A673 (cell line): Measurements from ENCODE around the gene PLP1. TPM values are rescaled to one million over a fixed set of nuclear protein-coding genes. Genes with fewer than 3 reads are reported as not detected.
"Not testable (repeated sequence)": the region's sequence is repeated elsewhere in the genome, so short reads cannot be mapped to it uniquely, and the experiment has no call there.

Experiments used
- BruUV-seq: library from RNA; stranded (reverse); fragments of 400-500 nt; replicated peaks from 2 replicates; lab custom pipeline; 2021; lab: Mats Ljungman, UMichigan
- CTCF ChIA-PET: fragments of 300-600 bp; sonication (Branson Sonifier 250); formaldehyde crosslinking; loops from one replicate; lab custom pipeline; 2022; ENCODE audit warnings: antibody characterized with exemption; lab: Charles Lee
- POLR2A ChIA-PET: fragments of 300-600 bp; sonication (Branson Sonifier 250); formaldehyde crosslinking; loops from one replicate; lab custom pipeline; 2022; ENCODE audit warnings: antibody characterized with exemption; ENCODE audit not compliant: low non-redundant PET; lab: Charles Lee
- DNase-seq: peaks from one replicate; pipeline ENCODE4 v3.0.0-alpha.2; 2015; ENCODE audit warnings: low spot score
- H3K27ac ChIP-seq: fragments of 200-600 bp; sonication (generic); 2 replicates; pipeline ENCODE4 v1.5.1; 2016; ENCODE audit warnings: mixed run types, low read depth, mild to moderate bottlenecking, mixed read lengths, antibody characterized with exemption, low read length; ENCODE audit not compliant: poor library complexity, severe bottlenecking
- H3K27me3 ChIP-seq: fragments of 200-600 bp; sonication (generic); replicated peaks from 2 replicates; pipeline ENCODE4 v1.6.1; 2017; ENCODE audit warnings: mixed run types, low read depth, mild to moderate bottlenecking, mixed read lengths, antibody characterized with exemption, low read length; ENCODE audit not compliant: insufficient read depth, poor library complexity
- H3K36me3 ChIP-seq: fragments of 200-600 bp; sonication (generic); 2 replicates; pipeline ENCODE4 v1.6.1; 2016; ENCODE audit warnings: mixed run types, mild to moderate bottlenecking, mixed read lengths, antibody characterized with exemption, low read length; ENCODE audit not compliant: insufficient read depth, poor library complexity, severe bottlenecking
- H3K4me1 ChIP-seq: fragments of 200-600 bp; sonication (generic); 2 replicates; pipeline ENCODE4 v1.6.1; 2017; ENCODE audit warnings: mixed run types, mild to moderate bottlenecking, mixed read lengths, antibody characterized with exemption, low read length; ENCODE audit not compliant: insufficient read depth, poor library complexity, severe bottlenecking
- H3K4me3 ChIP-seq: fragments of 200-600 bp; sonication (generic); 2 replicates; pipeline ENCODE4 v1.5.1; 2016; ENCODE audit warnings: low read depth, mixed run types, mild to moderate bottlenecking, mixed read lengths, low read length; ENCODE audit not compliant: poor library complexity, severe bottlenecking
- H3K9me3 ChIP-seq: fragments of 200-600 bp; sonication (generic); 2 replicates; pipeline ENCODE4 v1.6.1; 2016; ENCODE audit warnings: mixed run types, low read depth, mild to moderate bottlenecking, mixed read lengths, antibody characterized with exemption, low read length; ENCODE audit not compliant: poor library complexity, severe bottlenecking
- EZH2 ChIP-seq: fragments of 200-600 bp; sonication (generic); IDR thresholded peaks from 2 replicates; pipeline ENCODE4 v1.6.1; 2017; ENCODE audit warnings: borderline replicate concordance, low read depth, mild to moderate bottlenecking, mixed read lengths, antibody characterized with exemption, low read length; ENCODE audit not compliant: poor library complexity, severe bottlenecking
- intact Hi-C: fragments of 100-400 bp; cut with micrococcal nuclease; formaldehyde crosslinking; loops from one replicate; pipeline ENCODE4 v1.10.0; 2022; ENCODE audit not compliant: unreplicated experiment
- total RNA-seq: library from RNA; stranded (reverse); gene quantifications from 2 replicates; pipeline ENCODE4 v1.2.3, GENCODE V29; 2021
- TF ChIP-seq, protein P1 (sequence below): fragments of 300-800, 200-600 bp; sonication (generic); conservative IDR thresholded peaks from 2 replicates; pipeline ENCODE4 v1.5.1; 2017; ENCODE audit warnings: low read depth, mild to moderate bottlenecking, antibody characterized with exemption, low read length, moderate library complexity, mixed read lengths

Gene PLP1
- total RNA-seq, 1 experiment from 2014 or later = not detected

DNA sequence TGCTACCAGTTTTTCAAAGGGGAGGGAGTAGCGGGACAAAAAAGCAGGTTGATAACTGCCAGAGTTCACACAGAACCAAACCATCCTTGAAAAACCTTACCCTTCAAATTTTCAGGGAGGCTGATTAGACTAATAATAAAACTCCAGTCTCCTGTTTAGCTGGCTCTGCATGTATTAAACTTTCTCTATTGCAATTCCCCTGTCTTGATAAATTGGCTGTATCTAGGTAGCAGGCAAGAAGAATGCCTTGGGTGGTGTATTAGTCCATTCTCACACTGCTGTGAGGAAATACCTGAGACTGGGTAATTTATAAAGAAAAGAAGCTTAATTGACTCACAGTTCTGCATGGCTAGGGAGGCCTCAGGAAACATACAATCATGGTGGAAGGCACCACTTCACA lies 18.1 kb upstream of the PLP1 start:
- no peaks in the 10 kb centered on the region for H3K9me3 ChIP-seq
- no peaks in the 10 kb centered on the region for H3K36me3 ChIP-seq
- POLR2A ChIA-PET = no interaction called here
- no peak overlapping the region for H3K4me3 ChIP-seq
- TF ChIP-seq, protein P1, sequence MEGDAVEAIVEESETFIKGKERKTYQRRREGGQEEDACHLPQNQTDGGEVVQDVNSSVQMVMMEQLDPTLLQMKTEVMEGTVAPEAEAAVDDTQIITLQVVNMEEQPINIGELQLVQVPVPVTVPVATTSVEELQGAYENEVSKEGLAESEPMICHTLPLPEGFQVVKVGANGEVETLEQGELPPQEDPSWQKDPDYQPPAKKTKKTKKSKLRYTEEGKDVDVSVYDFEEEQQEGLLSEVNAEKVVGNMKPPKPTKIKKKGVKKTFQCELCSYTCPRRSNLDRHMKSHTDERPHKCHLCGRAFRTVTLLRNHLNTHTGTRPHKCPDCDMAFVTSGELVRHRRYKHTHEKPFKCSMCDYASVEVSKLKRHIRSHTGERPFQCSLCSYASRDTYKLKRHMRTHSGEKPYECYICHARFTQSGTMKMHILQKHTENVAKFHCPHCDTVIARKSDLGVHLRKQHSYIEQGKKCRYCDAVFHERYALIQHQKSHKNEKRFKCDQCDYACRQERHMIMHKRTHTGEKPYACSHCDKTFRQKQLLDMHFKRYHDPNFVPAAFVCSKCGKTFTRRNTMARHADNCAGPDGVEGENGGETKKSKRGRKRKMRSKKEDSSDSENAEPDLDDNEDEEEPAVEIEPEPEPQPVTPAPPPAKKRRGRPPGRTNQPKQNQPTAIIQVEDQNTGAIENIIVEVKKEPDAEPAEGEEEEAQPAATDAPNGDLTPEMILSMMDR = no peak
- TF ChIP-seq EZH2 = no peak
- H3K27me3 ChIP-seq = peaks cover 4% of the 10 kb centered on the region
- intact Hi-C loops = no loop called here
- no TSS peak for BruUV-seq
- CTCF ChIA-PET = no interaction called here
- no peak overlapping the region for H3K27ac ChIP-seq
- DNase-seq = no peak
- H3K4me1 ChIP-seq = no peaks in the 10 kb centered on the region

DNA sequence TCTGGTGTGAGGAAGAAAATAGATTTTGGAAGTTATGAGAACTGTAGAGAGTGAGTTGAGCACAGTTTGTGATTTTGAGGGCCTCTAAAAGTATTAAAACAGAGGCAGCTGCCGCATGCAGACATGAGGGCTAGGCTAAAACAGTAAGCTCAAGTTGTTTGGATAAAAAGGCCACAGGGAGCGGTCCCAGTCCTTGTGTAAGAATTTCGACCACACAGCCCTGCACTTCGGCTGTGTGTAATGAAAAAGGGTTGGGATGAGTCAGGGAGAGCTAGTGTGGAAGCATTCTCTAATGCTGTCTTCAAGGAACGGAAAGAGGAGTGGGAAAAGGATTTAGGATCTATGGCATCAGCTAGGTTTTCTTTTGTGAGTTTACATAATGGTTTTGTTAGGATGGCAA lies 13.1 kb upstream of the PLP1 start:
- H3K27ac ChIP-seq, DNase-seq, intact Hi-C loops, H3K4me3 ChIP-seq, H3K9me3 ChIP-seq, CTCF ChIA-PET, BruUV-seq, POLR2A ChIA-PET, H3K36me3 ChIP-seq, H3K4me1 ChIP-seq, H3K27me3 ChIP-seq: not testable (repeated sequence)

DNA sequence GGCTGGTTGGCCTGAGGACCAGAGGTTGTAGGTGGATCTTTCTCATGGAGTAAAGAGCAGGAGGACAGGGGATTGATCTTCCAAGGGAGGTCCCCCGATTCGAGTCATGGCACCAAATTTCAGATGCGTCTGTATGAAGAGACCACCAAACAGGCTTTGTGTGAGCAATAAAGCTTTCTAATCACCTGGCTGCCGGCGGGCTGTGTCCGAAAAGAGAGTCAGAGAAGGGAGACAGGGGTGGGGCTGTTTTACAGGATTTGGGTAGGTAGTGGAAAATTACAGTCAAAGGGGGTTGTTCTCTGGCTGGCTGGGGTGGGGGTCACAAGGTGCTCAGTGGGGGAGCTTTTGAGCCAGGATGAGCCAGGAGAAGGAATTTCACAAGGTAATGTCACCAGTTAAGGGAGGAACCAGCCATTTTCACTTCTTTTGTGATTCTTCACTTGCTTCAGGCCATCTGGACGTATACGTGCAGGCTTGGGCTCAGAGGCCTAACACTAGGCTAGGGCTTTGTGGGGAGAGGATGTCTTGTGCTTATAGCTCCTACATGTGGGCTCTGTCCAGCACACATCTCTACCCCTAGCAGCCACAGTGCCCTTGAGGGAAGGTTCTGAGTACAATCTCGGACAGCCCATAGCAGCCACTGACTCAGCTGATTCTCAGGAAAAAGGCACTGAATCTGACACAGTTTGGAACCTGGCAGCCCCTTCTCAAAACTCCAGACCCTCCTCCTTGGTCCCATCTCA lies 9.7 kb upstream of the PLP1 start:
- intact Hi-C loops, H3K27ac ChIP-seq, H3K27me3 ChIP-seq, DNase-seq, H3K9me3 ChIP-seq, CTCF ChIA-PET, H3K4me1 ChIP-seq, H3K4me3 ChIP-seq, BruUV-seq, POLR2A ChIA-PET, H3K36me3 ChIP-seq: not testable (repeated sequence)

DNA sequence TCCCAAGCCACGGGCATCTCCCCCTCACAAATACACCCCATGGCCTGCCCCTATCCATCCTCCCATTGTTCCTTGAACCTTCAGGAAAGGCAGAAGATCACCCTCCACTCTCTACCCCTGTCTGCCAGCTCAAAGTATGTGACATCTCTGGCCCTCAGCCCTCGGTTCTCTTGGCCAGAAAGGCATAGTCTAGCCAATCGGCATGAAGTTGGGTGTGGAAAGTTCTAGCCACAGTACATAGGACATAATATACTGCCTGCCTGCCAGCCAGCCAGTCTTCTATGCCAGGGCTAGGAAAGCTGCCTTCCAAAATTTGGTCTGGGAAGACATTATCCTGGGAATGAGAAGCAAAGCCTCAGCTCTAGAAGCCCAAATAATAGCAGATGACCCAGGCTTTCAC lies 3.2 kb upstream of the PLP1 start:
- H3K9me3 ChIP-seq = no peaks in the 10 kb centered on the region
- intact Hi-C loops = loop anchor here (5.0 kb wide), 1 partner anchor 241 kb away; no protein-coding TSS in a partner anchor
- TF ChIP-seq EZH2 = no peak
- TF ChIP-seq, protein P1 = no peak
- H3K4me3 ChIP-seq = no peak overlapping the region
- H3K4me1 ChIP-seq = no peaks in the 10 kb centered on the region
- BruUV-seq = no TSS peak
- H3K36me3 ChIP-seq = no peaks in the 10 kb centered on the region
- no peak overlapping the region for H3K27ac ChIP-seq
- DNase-seq = no peak
- ChIA-PET CTCF (no interaction called here), POLR2A (no interaction called here)
- peaks cover 15% of the 10 kb centered on the region for H3K27me3 ChIP-seq
